ENCODE data around the gene UNC80.
"Not testable (repeated sequence)": the region's sequence is repeated elsewhere in the genome, so short reads cannot be mapped to it uniquely, and the experiment has no call there.

The UNC80 gene, protein sequence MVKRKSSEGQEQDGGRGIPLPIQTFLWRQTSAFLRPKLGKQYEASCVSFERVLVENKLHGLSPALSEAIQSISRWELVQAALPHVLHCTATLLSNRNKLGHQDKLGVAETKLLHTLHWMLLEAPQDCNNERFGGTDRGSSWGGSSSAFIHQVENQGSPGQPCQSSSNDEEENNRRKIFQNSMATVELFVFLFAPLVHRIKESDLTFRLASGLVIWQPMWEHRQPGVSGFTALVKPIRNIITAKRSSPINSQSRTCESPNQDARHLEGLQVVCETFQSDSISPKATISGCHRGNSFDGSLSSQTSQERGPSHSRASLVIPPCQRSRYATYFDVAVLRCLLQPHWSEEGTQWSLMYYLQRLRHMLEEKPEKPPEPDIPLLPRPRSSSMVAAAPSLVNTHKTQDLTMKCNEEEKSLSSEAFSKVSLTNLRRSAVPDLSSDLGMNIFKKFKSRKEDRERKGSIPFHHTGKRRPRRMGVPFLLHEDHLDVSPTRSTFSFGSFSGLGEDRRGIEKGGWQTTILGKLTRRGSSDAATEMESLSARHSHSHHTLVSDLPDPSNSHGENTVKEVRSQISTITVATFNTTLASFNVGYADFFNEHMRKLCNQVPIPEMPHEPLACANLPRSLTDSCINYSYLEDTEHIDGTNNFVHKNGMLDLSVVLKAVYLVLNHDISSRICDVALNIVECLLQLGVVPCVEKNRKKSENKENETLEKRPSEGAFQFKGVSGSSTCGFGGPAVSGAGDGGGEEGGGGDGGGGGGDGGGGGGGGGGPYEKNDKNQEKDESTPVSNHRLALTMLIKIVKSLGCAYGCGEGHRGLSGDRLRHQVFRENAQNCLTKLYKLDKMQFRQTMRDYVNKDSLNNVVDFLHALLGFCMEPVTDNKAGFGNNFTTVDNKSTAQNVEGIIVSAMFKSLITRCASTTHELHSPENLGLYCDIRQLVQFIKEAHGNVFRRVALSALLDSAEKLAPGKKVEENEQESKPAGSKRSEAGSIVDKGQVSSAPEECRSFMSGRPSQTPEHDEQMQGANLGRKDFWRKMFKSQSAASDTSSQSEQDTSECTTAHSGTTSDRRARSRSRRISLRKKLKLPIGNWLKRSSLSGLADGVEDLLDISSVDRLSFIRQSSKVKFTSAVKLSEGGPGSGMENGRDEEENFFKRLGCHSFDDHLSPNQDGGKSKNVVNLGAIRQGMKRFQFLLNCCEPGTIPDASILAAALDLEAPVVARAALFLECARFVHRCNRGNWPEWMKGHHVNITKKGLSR (N-terminal part only)
- 0 to 0.07 reads per million in 2 donors for total RNA-seq

DNA sequence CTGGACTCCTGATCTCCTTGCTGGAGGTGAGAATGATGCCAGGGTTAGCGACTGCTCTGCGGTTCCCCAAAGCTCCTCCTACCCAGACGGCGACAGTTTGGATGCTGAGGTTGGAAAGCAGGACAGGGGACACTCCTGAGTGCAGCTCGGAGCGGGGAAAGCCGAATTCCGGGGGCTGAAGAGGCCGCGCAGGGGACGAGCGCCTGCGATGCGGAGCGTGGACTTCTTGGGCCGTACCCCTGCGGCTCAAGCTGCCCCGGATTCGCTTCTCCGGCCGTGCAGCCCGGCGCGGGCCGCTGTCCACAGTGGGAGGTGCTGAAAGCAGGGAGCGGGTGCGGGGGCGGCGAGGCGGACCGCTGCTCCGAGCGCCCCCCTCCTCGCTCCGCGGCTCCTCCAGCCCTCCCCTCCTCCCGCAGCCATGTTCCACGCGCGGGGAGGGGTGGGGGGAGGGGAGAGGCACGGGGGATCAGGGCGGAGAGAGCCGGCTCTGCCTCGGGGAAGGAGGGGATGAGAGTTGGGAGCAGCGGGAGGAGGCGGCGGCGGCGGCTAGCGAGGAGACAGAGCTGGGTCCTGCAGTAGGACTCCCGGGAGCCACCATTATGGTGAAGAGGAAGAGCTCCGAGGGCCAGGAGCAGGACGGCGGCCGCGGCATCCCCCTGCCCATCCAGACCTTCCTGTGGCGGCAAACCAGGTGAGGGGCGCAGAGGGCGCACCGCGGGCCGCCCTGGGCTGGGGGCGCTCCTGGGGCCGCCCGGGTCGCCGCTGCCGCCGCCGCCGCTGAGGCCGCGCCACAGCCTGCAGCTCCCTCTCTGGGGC is at the start of gene UNC80:
Gene UNC80 (plus strand): TSS at position 359 of the 816 bp plus-strand sequence. CDS start 241 bp downstream, at position 600.
- DNase-seq = no peak

- no peak for DNase-seq
Observed at GRCh38 chr2:209726311-209726710, 45.3 kb upstream of the UNC80 start.

DNA sequence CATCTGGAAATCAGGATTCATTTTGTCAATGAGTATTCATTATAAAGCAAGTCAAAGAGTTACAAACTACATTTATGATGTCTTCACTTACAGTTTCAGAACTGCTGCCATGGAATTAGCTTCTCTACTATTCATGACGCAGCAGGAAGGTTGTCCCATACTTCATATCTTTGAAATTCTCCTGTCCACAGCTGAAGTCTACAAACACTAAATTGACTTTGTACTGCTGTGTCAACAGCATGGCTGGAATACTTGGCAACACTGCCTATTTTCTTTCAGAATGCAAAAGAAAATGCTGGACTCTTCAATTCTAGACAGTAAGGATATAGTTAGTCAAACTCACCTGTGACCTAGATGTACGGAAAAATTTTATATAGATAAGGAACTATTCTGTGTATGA is 44.6 kb upstream of the UNC80 start:
- no peak for DNase-seq

DNA sequence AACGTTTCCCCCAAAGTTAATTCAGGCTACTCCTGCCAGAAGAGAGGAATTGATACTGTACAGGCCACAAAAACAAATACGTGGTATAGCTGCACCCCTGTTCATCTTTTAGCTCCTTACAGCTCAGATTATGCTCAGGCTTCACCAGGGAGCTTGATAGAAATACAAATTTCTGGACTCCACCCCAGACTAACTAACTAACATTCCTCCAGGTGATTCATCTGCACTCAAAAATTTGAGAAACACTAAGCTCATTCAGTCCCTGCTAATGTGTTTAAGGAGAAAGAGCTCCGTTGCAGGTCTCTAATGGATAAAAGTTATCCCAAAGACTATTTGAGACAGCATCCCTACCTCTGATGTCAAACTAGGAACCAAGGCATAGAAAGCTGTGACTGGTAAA is 36.8 kb upstream of the UNC80 start:
- DNase-seq = no peak

DNA sequence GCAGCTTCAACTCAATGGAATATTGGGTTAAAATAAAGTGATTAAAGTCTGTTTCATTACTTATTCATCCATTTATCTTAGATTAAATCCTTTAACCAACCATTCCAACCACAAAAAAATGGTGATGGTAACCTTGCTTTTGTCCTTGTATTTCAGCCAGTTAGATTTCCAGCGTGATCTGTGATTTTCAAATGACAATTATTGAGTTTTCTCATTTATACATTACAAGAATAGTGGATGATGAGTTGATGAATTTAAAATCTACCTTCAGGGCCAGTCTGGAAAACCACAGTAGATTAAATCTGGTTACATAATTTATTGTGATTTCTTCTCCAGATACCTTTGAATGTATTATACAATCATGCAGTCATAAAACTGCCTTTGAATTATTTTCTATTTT is 29.7 kb upstream of the UNC80 start:
- DNase-seq = no peak

- DNase-seq = no peak
Observed at GRCh38 chr2:209753020-209753419, 18.6 kb upstream of the UNC80 start.

DNA sequence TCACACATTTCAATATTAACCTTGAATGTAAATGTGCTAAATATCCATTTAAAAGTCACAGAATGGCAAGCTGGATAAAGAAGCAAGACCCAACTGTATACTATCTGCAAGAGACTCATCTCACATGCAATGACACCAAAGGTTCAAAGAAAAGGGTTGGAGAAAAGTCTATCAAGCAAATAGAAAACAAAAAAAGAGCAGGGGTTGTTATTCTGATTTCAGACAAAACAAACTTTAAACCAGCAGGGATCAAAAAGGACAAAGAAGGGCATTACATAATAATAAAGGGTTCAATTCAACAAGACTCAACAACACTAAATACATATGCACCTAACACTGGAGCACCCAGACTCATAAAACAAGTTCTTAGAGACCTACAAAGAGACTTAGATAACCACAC is 14.5 kb upstream of the UNC80 start:
- no peak for DNase-seq

DNA sequence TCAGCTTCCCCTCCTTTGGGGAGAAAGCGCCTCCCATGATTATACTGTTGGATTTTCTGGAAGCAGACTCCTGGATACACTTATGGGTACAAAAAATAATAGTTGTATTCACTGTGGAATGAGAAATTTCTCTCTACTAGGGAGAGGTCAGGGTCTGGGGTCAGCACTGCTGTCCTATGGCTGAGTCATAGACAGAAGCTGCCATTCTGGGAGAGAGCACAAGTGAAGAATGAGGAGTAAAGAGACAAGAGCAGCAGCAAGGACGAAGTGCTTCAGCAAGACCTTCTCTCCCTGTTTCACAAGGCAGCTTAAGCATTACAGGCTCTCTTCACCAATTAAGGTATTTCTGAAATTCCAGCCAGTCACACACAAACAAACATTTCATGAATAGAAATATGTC is 10.1 kb upstream of the UNC80 start:
- DNase-seq = no peak

DNA sequence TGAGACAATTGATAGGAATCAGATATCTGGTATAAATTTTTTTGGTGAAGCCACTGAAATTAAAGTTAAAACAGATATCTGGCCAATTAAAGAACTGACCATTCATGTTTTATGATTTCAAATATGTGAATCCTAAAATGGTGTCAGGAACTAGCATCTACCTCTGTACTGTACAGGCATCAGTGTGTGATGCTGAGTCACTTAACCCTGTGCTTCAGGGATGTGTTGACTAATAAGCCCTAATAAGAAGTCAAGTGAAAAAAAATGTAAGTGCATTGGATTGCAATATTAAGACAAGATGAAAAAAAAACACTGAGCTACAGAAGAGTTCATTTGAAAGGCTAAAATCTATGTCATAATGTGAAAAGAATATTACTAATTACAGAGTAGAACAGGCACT is 9.1 kb upstream of the UNC80 start:
- no peak for DNase-seq

- no peak for DNase-seq
Observed at GRCh38 chr2:209763106-209763505, 8.5 kb upstream of the UNC80 start.

- no peak for DNase-seq
Observed at GRCh38 chr2:209766613-209767012, 5.0 kb upstream of the UNC80 start.

DNA sequence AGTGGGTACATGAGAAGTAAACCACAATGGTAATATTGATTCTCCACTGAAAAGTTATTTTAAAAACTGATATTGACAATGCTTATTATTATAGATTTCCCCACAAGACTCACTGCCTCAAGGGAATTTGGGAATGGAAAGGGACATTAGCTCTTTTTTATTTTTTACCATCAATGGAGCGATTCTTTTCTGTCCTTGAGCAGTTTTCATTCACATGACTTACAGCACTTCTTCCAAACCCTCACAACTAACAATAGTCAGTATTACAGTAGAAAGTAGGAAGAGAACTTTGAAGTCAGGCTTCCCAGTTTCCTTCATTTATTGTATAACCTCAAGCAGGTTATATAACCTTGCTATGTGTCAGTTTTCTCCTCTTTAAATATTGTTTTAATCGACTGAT is 4.3 kb upstream of the UNC80 start:
- no peak for DNase-seq

DNA sequence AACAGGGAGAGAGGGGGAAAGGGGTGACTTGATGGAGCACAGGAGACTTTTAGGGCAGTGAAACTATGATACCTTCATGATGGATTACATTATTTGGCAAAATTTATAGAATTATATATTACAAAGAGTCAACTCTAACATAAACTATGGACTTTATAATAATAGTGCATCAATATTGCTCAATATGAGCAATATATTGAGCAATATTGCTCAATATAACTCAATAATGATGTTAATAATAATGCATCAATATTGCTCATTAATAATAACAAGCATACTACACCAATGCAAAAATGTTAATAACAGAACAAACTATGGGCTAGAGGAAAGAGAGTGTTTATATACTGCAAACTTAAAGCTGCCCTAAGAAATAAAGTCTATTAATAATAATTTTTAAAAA is 3.1 kb upstream of the UNC80 start:
- no peak for DNase-seq

DNA sequence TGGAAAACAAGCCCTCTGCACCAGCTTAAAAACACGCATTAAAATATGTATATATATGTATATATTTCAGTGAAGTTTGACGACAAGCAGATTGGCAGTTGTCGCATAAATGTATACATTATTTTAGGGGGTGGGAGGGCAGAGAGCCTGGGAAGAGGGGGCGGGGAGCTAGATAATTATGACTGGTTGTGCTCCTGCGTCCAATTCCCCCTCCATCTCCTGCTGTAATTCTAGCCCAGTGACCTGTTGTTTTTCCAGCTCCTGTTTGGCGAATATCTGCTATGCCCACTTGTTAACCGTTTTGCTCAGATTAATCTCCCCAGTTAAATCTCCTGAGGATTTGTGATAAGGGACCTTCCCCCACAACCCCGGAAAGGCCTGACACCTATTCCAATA is 656 bp downstream of the UNC80 start:
- DNase-seq = no peak

- no peak for DNase-seq
Observed at GRCh38 chr2:209773377-209773776, 1.7 kb downstream of the UNC80 start.

GRCh38 chr2:209787416-209787815 is 15.8 kb downstream of the UNC80 start:
- DNase-seq = no peak

DNA sequence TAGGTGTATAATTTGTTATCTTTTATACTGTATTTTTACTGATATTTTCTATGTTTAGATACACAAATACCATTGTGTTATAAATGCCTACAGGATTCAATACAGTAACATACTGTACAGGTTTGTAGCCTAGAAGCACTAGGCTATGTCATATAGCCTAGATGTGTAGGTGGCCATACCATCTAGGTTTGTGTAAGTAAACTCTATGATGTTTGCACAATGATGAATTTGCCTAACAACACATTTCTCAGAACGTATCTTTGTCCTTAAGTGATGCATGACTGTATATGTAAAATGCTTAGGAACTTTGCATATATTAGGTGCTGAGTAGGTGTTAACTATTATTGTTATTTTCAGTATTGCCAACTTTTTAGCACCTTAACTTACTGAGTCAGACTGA is 17.3 kb downstream of the UNC80 start:
- DNase-seq = no peak

GRCh38 chr2:209790066-209790728 is 18.6 kb downstream of the UNC80 start:
- DNase-seq = no peak

- no peak for DNase-seq
Observed at GRCh38 chr2:209791151-209791550, 19.5 kb downstream of the UNC80 start.

DNA sequence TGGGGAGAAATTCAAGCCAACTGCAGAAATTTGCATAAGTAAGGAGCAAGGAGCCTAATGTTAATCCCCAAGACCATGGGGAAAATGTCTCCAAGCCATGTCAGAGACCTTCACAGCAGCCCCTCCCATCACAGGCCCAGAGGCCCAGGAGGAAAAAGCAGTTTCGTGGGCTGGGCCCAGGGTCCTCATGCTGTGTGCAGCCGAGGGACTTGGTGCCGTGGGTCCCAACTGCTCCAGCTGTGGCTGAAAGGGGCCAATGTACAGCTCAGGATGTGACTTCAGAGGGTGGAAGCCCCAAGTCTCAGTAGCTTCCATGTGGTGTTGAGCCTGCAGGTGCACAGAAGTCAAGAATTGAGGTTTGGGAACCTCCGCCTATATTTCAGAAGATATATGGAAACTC is 23.8 kb downstream of the UNC80 start:
- not testable (repeated sequence) for DNase-seq

GRCh38 chr2:209805351-209805750 is 33.7 kb downstream of the UNC80 start:
- DNase-seq = no peak

GRCh38 chr2:209806318-209806717 is 34.7 kb downstream of the UNC80 start:
- DNase-seq = no peak

Data from T-helper 9 cell (primary cell).